ENCODE data around the gene BCL7C. TPM values are rescaled to one million over a fixed set of nuclear protein-coding genes. Genes with fewer than 3 reads are reported as not detected.

Gene BCL7C
- polyA plus RNA-seq, 1 donor from 2014 or later = 39.2 TPM

DNA sequence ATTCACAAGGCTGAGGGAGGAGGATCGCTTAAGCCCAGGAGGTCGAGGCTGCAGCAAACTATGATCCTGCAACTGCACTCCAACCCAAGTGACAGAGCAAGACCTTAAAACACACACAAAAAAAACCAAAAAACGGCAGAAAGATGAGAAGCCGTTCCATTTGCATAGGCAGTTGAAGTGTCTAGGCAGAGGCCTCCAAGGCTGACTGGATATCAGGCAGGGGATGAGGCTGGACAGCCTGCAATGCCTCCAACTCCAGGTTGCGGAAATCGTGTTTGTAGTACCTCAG, 27.5 kb upstream of the BCL7C start:
- Histone ChIP-seq H3K79me2 (replicated peaks; ENCODE audit: insufficient read depth, low read length) (peaks cover 11% of the 10 kb centered on the region), H3K9me3 (ENCODE audit: low read length) (no peaks in the 10 kb centered on the region), H4K20me1 (ENCODE audit: insufficient read depth) (no peaks in the 10 kb centered on the region), H3K9me2 (ENCODE audit: insufficient read depth, low read length) (no peaks in the 10 kb centered on the region), H3K27ac (ENCODE audit: low read length) (peak overlapping the region; percentile 94), H3K36me3 (ENCODE audit: insufficient read depth, low read length) (no peaks in the 10 kb centered on the region), H3K4me3 (ENCODE audit: low read length) (peak overlapping the region; percentile 87), H3K9ac (ENCODE audit: low read length) (peak overlapping the region; percentile 76), H2AFZ (ENCODE audit: low read depth, low read length) (no peak overlapping the region), H3K27me3 (ENCODE audit: insufficient read depth, low read depth, low read length) (no peaks in the 10 kb centered on the region), H3F3A (ENCODE audit: insufficient read depth, low read length, poor library complexity, severe bottlenecking) (no peaks in the 10 kb centered on the region), H3K4me2 (ENCODE audit: low read length) (no peak overlapping the region)
- TF ChIP-seq TAF1 (IDR thresholded peaks at IDR 0.05; ENCODE audit: low read depth) (no peak), MXI1 (conservative IDR thresholded peaks at IDR 0.05; ENCODE audit: poor library complexity, severe bottlenecking) (no peak), POLR2AphosphoS5 (IDR thresholded peaks at IDR 0.05) (no peak), EP300 (conservative IDR thresholded peaks at IDR 0.05; ENCODE audit: poor library complexity, severe bottlenecking) (no peak), RAD21 (conservative IDR thresholded peaks at IDR 0.05) (no peak), EZH2 (IDR thresholded peaks at IDR 0.05; ENCODE audit: borderline replicate concordance, insufficient read depth, low read length, poor library complexity, severe bottlenecking) (no peak), SMC3 (conservative IDR thresholded peaks at IDR 0.05; ENCODE audit: poor library complexity) (no peak)
- TF ChIP-seq, protein P1, sequence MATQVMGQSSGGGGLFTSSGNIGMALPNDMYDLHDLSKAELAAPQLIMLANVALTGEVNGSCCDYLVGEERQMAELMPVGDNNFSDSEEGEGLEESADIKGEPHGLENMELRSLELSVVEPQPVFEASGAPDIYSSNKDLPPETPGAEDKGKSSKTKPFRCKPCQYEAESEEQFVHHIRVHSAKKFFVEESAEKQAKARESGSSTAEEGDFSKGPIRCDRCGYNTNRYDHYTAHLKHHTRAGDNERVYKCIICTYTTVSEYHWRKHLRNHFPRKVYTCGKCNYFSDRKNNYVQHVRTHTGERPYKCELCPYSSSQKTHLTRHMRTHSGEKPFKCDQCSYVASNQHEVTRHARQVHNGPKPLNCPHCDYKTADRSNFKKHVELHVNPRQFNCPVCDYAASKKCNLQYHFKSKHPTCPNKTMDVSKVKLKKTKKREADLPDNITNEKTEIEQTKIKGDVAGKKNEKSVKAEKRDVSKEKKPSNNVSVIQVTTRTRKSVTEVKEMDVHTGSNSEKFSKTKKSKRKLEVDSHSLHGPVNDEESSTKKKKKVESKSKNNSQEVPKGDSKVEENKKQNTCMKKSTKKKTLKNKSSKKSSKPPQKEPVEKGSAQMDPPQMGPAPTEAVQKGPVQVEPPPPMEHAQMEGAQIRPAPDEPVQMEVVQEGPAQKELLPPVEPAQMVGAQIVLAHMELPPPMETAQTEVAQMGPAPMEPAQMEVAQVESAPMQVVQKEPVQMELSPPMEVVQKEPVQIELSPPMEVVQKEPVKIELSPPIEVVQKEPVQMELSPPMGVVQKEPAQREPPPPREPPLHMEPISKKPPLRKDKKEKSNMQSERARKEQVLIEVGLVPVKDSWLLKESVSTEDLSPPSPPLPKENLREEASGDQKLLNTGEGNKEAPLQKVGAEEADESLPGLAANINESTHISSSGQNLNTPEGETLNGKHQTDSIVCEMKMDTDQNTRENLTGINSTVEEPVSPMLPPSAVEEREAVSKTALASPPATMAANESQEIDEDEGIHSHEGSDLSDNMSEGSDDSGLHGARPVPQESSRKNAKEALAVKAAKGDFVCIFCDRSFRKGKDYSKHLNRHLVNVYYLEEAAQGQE (IDR thresholded peaks at IDR 0.05; ENCODE audit: borderline replicate concordance) = no peak

DNA sequence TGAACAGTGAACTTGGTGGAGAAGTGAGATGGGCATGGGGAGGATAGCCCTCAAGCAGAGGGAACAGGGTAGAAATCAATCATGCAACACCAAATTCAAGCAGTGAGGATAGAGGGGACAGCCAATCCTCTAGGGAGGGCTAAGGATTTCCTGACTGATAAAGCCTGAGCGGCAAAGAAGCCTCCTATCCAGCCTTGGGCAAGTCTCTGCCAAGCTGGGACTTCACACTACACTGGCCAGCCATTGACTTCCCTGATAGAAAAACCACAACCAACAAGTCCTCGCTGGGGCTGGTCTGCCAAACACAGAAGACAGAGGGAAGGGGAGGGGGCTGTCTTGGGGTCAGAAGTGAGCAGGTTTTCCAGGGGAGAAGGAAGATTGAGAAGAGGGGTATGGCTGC, 27.0 kb upstream of the BCL7C start:
- H2AFZ ChIP-seq (ENCODE audit: low read depth, low read length) = no peak overlapping the region
- H3K9me3 ChIP-seq (ENCODE audit: low read length) = no peaks in the 10 kb centered on the region
- H3K9me2 ChIP-seq (ENCODE audit: insufficient read depth, low read length) = no peaks in the 10 kb centered on the region
- H3K4me3 ChIP-seq (ENCODE audit: low read length) = no peak overlapping the region
- no peaks in the 10 kb centered on the region for H4K20me1 ChIP-seq (ENCODE audit: insufficient read depth)
- peaks cover 11% of the 10 kb centered on the region for H3K79me2 ChIP-seq (replicated peaks; ENCODE audit: insufficient read depth, low read length)
- no peaks in the 10 kb centered on the region for H3K27me3 ChIP-seq (ENCODE audit: insufficient read depth, low read depth, low read length)
- H3K9ac ChIP-seq (ENCODE audit: low read length) = no peak overlapping the region
- TF ChIP-seq EZH2 (IDR thresholded peaks at IDR 0.05; ENCODE audit: borderline replicate concordance, insufficient read depth, low read length, poor library complexity, severe bottlenecking) = no peak
- TF ChIP-seq TAF1 (IDR thresholded peaks at IDR 0.05; ENCODE audit: low read depth) = no peak
- no peak for TF ChIP-seq MXI1 (conservative IDR thresholded peaks at IDR 0.05; ENCODE audit: poor library complexity, severe bottlenecking)
- TF ChIP-seq POLR2AphosphoS5 (IDR thresholded peaks at IDR 0.05) = no peak
- TF ChIP-seq EP300 (conservative IDR thresholded peaks at IDR 0.05; ENCODE audit: poor library complexity, severe bottlenecking) = no peak
- TF ChIP-seq, protein P1 (IDR thresholded peaks at IDR 0.05; ENCODE audit: borderline replicate concordance) = no peak
- no peak for TF ChIP-seq SMC3 (conservative IDR thresholded peaks at IDR 0.05; ENCODE audit: poor library complexity)
- TF ChIP-seq, protein P2, sequence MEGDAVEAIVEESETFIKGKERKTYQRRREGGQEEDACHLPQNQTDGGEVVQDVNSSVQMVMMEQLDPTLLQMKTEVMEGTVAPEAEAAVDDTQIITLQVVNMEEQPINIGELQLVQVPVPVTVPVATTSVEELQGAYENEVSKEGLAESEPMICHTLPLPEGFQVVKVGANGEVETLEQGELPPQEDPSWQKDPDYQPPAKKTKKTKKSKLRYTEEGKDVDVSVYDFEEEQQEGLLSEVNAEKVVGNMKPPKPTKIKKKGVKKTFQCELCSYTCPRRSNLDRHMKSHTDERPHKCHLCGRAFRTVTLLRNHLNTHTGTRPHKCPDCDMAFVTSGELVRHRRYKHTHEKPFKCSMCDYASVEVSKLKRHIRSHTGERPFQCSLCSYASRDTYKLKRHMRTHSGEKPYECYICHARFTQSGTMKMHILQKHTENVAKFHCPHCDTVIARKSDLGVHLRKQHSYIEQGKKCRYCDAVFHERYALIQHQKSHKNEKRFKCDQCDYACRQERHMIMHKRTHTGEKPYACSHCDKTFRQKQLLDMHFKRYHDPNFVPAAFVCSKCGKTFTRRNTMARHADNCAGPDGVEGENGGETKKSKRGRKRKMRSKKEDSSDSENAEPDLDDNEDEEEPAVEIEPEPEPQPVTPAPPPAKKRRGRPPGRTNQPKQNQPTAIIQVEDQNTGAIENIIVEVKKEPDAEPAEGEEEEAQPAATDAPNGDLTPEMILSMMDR (IDR thresholded peaks at IDR 0.05; ENCODE audit: poor library complexity, severe bottlenecking) = no peak
- no peak for TF ChIP-seq RAD21 (conservative IDR thresholded peaks at IDR 0.05)
- H3K36me3 ChIP-seq (ENCODE audit: insufficient read depth, low read length) = no peaks in the 10 kb centered on the region
- H3F3A ChIP-seq (ENCODE audit: insufficient read depth, low read length, poor library complexity, severe bottlenecking) = no peaks in the 10 kb centered on the region
- peak overlapping the region; percentile 94 for H3K27ac ChIP-seq (ENCODE audit: low read length)
- H3K4me2 ChIP-seq (ENCODE audit: low read length) = no peak overlapping the region

Measured in neural cell (in vitro differentiated cells).